ENCODE measurements around the gene TTPAL.

DNA sequence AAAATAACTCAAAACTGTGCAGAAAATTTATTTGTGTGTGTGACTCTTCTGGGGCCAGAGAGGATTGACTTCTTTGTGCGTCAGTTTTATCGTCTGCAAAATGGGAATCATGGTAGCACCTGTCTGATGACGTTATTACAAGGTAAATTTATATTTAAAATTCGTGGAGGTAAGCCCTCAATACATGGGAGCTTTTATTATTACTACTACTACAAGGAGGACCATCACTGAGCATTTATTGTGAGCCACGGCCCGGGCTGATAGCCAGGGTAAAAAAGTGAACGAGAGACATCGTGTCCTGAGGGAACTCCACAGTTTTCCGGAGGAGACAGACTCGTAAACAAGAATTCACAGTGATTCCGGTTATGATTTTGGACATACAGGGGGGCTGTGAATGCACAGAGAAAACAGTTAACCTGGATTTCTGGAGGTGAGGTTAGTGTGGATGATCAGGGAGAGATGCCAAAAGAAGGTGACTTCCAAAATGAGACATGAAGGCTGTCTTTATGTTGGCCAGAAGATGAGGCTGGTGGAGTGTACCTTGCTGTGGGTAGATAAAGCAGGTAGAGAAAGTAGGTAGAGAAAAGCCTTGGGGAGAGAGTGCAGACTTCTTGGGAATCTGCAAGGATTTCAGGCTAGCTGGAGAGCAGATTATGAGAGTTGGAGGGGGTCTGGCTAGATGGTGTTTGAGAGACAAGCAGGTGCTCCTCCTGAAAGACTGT lies 56.7 kb downstream of the TTPAL start:
- TF ChIP-seq CTCF (conservative IDR thresholded peaks at IDR 0.05) (peak; percentile 4; the same call in 1 of the 2 replicates), ZFX (IDR thresholded peaks at IDR 0.05) (no peak)
